Esophagus muscularis mucosa (tissue), 3 donors: ENCODE data around the gene PCBD2.

Experiments
- POLR2A ChIP-seq: fragments of 450-650 bp; IDR thresholded peaks from one replicate; pipeline ENCODE4 v1.6.1; 2017; ENCODE audit warnings: antibody characterized with exemption, moderate library complexity, mild to moderate bottlenecking, low read depth
- POLR2AphosphoS5 ChIP-seq, 2 donors: sonication (generic); formaldehyde crosslinking; IDR thresholded peaks; one replicate each; pipeline ENCODE4 v1.6.1; 2017; ENCODE audit warnings: antibody characterized with exemption in 2 of 2
- TF ChIP-seq, protein P1 (sequence below), 3 experiments: fragments of 200-600 bp in 2 of 3; fragments of 450-650 bp in 1 of 3; sonication (generic) in 2 of 3; IDR thresholded peaks; one replicate each; pipeline ENCODE4 v1.5.1; 2017 to 2019; ENCODE audit warnings: antibody characterized with exemption in 3 of 3, mild to moderate bottlenecking in 2 of 3, moderate library complexity in 1 of 3

DNA sequence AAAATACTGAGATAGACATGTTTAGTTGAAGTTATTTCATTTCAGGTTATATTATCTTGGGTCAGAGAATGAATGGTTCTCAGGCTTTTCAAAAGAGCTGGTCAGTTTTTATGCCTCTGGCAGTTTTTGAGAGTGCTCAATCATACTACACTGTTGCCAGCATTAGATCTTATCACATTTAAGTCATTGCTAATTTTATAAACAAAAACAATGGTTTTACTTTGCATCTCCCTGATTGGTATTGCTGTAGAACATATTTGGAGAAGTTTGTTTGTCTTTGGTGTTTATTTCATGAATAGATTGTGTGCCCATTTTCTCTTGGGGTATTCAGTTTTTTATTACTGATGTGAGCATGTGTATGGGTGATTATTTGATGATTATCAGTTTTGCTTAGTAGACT, 64.2 kb downstream of the PCBD2 start:
- TF ChIP-seq, protein P1, sequence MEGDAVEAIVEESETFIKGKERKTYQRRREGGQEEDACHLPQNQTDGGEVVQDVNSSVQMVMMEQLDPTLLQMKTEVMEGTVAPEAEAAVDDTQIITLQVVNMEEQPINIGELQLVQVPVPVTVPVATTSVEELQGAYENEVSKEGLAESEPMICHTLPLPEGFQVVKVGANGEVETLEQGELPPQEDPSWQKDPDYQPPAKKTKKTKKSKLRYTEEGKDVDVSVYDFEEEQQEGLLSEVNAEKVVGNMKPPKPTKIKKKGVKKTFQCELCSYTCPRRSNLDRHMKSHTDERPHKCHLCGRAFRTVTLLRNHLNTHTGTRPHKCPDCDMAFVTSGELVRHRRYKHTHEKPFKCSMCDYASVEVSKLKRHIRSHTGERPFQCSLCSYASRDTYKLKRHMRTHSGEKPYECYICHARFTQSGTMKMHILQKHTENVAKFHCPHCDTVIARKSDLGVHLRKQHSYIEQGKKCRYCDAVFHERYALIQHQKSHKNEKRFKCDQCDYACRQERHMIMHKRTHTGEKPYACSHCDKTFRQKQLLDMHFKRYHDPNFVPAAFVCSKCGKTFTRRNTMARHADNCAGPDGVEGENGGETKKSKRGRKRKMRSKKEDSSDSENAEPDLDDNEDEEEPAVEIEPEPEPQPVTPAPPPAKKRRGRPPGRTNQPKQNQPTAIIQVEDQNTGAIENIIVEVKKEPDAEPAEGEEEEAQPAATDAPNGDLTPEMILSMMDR (IDR thresholded peaks at IDR 0.05), result no peak
- TF ChIP-seq POLR2AphosphoS5 (IDR thresholded peaks at IDR 0.05) (no peak), POLR2A (no peak)
